CD4-positive, CD25-positive, alpha-beta regulatory T cell (primary cell): Measurements from ENCODE around the gene SSBP4. TPM values are rescaled to one million over a fixed set of nuclear protein-coding genes. Genes with fewer than 3 reads are reported as not detected.

ENCODE experiments used
- ATAC-seq, 2 donors: fragments of 150-1000 bp; cut with Tn5 transposase; one replicate each; pipeline ENCODE4 v1.10.0; 2021; ENCODE audit warnings: low read depth in 2 of 2, moderate number of reproducible peaks in 2 of 2, moderate library complexity in 1 of 2
- DNase-seq, 3 donors: peaks; one replicate each; pipeline versions ENCODE4 v3.0.0 to v3.0.0-alpha.2; 2012 to 2022; ENCODE audit warnings: mixed read lengths in 1 of 3
- H3K27ac ChIP-seq: one replicate; pipeline ENCODE4 v1.7.0; 2013; ENCODE audit warnings: mild to moderate bottlenecking, low read length; ENCODE audit not compliant: insufficient read depth, poor library complexity, severe bottlenecking
- H3K27me3 ChIP-seq: one replicate; pipeline ENCODE4 v1.7.0; 2013; ENCODE audit warnings: low read length; ENCODE audit not compliant: control insufficient read depth, insufficient read depth
- H3K36me3 ChIP-seq: one replicate; pipeline ENCODE4 v1.7.0; 2013; ENCODE audit warnings: mild to moderate bottlenecking, low read length, moderate library complexity; ENCODE audit not compliant: control insufficient read depth, insufficient read depth
- H3K4me1 ChIP-seq: 2 replicates; pipeline ENCODE4 v1.7.0; 2013; ENCODE audit warnings: mild to moderate bottlenecking, low read length; ENCODE audit not compliant: insufficient read depth, control insufficient read depth, poor library complexity, severe bottlenecking
- H3K4me3 ChIP-seq: one replicate; pipeline ENCODE4 v1.7.0; 2013; ENCODE audit warnings: low read depth, mild to moderate bottlenecking, low read length, moderate library complexity
- H3K9me3 ChIP-seq, 2 experiments: 1 replicate in 1 of 2; 2 replicates in 1 of 2; pipeline ENCODE4 v1.7.0; 2013; ENCODE audit warnings: low read length in 2 of 2, mild to moderate bottlenecking in 1 of 2, moderate library complexity in 1 of 2; ENCODE audit not compliant: control insufficient read depth in 2 of 2
- H3K27ac Mint-ChIP-seq, 3 donors: one replicate each; pipeline ENCODE4 v1.8.0; 2020 to 2022; ENCODE audit warnings: mild to moderate bottlenecking in 3 of 3, mixed read lengths in 3 of 3, moderate library complexity in 2 of 3
- H3K27me3 Mint-ChIP-seq: one replicate; pipeline ENCODE4 v1.8.0; 2022; ENCODE audit warnings: mild to moderate bottlenecking, mixed read lengths
- H3K36me3 Mint-ChIP-seq: one replicate; pipeline ENCODE4 v1.8.0; 2020; ENCODE audit warnings: mixed read lengths
- H3K4me1 Mint-ChIP-seq, 4 donors: one replicate each; pipeline ENCODE4 v1.8.0; 2020 to 2022; ENCODE audit warnings: mixed read lengths in 4 of 4, mild to moderate bottlenecking in 1 of 4
- H3K4me3 Mint-ChIP-seq, 4 donors: one replicate each; pipeline ENCODE4 v1.8.0; 2020 to 2022; ENCODE audit warnings: mild to moderate bottlenecking in 4 of 4, mixed read lengths in 4 of 4, moderate library complexity in 3 of 4
- H3K9me3 Mint-ChIP-seq, 7 donors: one replicate each; pipeline ENCODE4 v1.8.0; 2020 to 2022; ENCODE audit warnings: mixed read lengths in 7 of 7, mild to moderate bottlenecking in 3 of 7, moderate library complexity in 2 of 7
- polyA plus RNA-seq, 4 donors: library from polyadenylated mRNA; unstranded; fragments of 300-500 nt; fragmentation: Illumina TruSeq; gene quantifications; one replicate each; pipeline ENCODE4 v1.2.3, GENCODE V29; 2021
- total RNA-seq: library from RNA; stranded (reverse); gene quantifications from one replicate; pipeline ENCODE4 v1.2.3, GENCODE V29; 2022

The SSBP4 gene
- total and polyA plus RNA-seq, 5 donors from 2014 or later, result 47.3 to 97.9 (median 82.3) TPM

DNA sequence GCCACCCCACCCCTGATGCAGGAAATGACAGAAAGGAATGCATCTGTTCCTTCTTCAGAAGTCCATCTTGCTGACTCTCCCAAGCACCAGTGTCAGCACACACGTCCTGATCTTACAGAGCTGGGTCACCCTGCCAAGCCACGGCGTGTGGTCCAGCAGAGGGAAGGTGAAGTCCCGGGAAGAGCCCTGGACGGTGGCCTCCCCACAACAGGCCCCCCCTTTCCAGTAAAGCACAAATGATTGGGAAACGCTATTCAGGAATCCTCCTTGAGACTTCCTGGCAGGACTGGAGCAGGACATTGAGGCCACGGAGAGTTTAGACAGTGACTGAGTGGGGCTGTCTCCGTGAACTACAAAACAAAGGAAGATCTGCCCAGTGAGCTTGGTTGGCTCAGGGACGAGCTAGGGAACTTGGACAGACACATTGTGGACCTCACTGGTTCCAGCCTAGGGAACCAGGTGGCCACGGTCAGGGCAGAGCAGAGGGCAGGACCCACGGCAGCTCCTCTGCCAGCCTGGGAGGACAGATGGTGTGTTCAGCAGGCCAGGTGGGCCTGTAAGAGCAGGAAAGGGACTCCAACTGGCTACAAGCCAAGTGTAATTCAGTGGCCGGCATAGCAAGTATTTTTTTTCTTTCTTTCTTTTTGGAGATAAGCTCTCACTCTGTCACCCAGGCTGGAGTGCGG, 61.0 kb downstream of the SSBP4 start:
- DNase-seq, result no peak
- Mint-ChIP-seq H3K27ac (peak overlapping the region; percentile 5 to 94 (median 81)), H3K4me1 (peaks cover 5 to 82% (median 52%) of the 10 kb centered on the region in 4 donors), H3K27me3 (no peaks in the 10 kb centered on the region), H3K9me3 (peaks cover 0 to 1% (median 0%) of the 10 kb centered on the region in 7 donors), H3K36me3 (peaks cover 8% of the 10 kb centered on the region), H3K4me3 (peak overlapping the region in 2 of 4 donors; percentile 29 to 71)
- Histone ChIP-seq H3K4me3 (no peak overlapping the region), H3K27ac (no peak overlapping the region), H3K36me3 (no peaks in the 10 kb centered on the region), H3K27me3 (no peaks in the 10 kb centered on the region), H3K9me3 (no peaks in the 10 kb centered on the region), H3K4me1 (peaks cover 49% of the 10 kb centered on the region)
- no peak for ATAC-seq

DNA sequence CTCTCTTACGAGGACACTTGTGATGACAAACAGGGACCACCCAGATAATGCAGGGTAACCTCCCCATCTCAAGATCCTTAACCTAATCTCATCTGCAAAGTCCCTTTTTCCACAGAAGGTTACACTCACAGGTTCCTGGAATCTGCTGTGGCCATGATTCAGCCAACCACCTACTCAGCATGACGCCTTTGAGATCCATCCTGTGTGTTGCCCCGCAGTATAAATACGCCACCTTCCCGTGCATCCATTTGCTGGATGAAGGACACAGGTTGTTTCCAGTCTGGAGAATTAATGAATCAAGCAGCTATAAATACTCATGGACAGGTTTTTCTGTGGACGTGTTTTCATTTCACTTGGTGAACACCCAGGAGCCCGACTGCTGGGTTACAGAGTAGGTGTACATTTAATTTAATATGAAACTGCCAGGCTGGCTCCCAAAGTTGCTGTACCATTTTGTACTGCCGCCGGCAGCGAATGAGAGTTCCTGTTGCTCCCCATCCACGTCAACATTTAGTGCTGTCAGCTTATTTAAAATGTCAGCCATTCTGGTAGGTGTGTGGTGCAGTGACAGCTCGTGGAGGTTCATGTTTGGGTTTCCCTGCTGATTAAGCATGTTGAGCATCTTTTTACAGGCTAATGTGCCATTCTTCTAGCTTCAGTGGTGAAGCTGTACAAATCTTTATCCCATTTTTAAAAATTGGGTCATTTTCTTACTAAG, 62.5 kb downstream of the SSBP4 start:
- Histone ChIP-seq H3K9me3 (no peaks in the 10 kb centered on the region), H3K27me3 (no peaks in the 10 kb centered on the region), H3K27ac (no peak overlapping the region), H3K4me1 (peaks cover 43% of the 10 kb centered on the region), H3K4me3 (no peak overlapping the region), H3K36me3 (no peaks in the 10 kb centered on the region)
- Mint-ChIP-seq H3K4me3 (no peak overlapping the region), H3K9me3 (peaks cover 0 to 1% (median 0%) of the 10 kb centered on the region in 7 donors), H3K36me3 (peaks cover 7% of the 10 kb centered on the region), H3K27ac (no peak overlapping the region), H3K27me3 (no peaks in the 10 kb centered on the region), H3K4me1 (peaks cover 0 to 78% (median 47%) of the 10 kb centered on the region in 4 donors)
- no peak for DNase-seq
- no peak for ATAC-seq

DNA sequence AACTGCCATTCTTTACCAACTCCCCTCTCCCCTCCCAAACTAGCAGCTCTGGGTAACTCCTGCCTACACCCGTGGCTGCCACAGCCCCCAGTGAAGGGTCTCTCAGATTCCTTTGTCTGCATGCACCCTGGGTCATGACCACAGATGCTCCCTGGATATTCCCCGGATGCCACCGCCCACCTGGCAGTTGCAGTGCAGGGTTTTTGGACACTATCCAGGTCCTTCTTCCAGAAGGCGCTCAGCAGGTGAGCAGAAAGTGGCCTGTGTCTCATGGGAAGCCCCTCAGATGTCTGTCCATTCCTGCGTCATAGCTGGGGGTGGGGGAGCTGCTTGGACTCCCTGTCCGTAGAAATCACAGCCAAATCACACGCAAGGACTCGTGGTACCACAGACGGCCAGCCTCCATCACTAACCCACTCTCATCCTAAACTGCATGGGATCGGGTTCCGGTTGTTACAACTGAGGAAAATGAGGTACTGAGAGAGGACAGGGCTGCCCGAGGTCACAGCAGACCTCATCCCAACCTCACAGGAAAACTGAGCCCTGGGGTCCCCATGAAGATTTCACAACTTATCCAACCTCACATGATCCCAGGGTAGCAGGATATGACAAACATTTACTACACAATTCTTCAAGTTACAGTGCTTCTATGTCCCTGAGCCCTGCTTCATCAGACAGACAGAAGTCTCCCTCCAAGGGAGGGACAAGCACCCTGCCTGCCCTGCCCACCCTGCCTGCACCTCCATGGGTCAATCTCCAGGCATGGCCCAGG, 64.1 kb downstream of the SSBP4 start:
- Mint-ChIP-seq H3K27me3 (no peaks in the 10 kb centered on the region), H3K27ac (peak overlapping the region in 1 of 3 donors; percentile 26), H3K9me3 (peaks cover 0 to 1% (median 0%) of the 10 kb centered on the region in 7 donors), H3K4me3 (no peak overlapping the region), H3K4me1 (peaks cover 0 to 75% (median 44%) of the 10 kb centered on the region in 4 donors), H3K36me3 (no peaks in the 10 kb centered on the region)
- Histone ChIP-seq H3K9me3 (no peaks in the 10 kb centered on the region), H3K27me3 (no peaks in the 10 kb centered on the region), H3K4me1 (peaks cover 35% of the 10 kb centered on the region), H3K27ac (no peak overlapping the region), H3K4me3 (no peak overlapping the region), H3K36me3 (no peaks in the 10 kb centered on the region)
- ATAC-seq (no peak), DNase-seq (no peak)

Other genes with a start within 250 kb of the SSBP4 start
- 2.3 TPM for gene IFI30, start 245.6 kb upstream of the SSBP4 start, total RNA-seq
- 10 to 100 TPM in 2 of 4 donors, 1 to 10 TPM in 2; 7.1 to 17.8 (median 9.7) TPM for gene IFI30, start 245.6 kb upstream of the SSBP4 start, polyA plus RNA-seq
- 5.5 TPM for gene MPV17L2, start 226.2 kb upstream of the SSBP4 start, total RNA-seq
- 10 to 100 TPM; 11.3 to 20.8 (median 13.9) TPM for gene MPV17L2, start 226.2 kb upstream of the SSBP4 start, polyA plus RNA-seq
- gene RAB3A, start 215.4 kb upstream of the SSBP4 start, total RNA-seq, result 5.1 TPM
- gene RAB3A, start 215.4 kb upstream of the SSBP4 start, polyA plus RNA-seq, result 1 to 10 TPM in 2 of 4 donors, under 1 TPM in 2; 0.87 to 1.6 (median 1.2) TPM
- gene PDE4C, start 193.0 kb upstream of the SSBP4 start, total RNA-seq, result not detected
- gene PDE4C, start 193.0 kb upstream of the SSBP4 start, polyA plus RNA-seq, result not detected
- 26.5 TPM for gene IQCN, start 144.9 kb upstream of the SSBP4 start, total RNA-seq
- under 1 TPM in 3 of 4 donors, not detected in 1; 0.03 to 0.28 (median 0.16) TPM for gene IQCN, start 144.9 kb upstream of the SSBP4 start, polyA plus RNA-seq
- gene JUND, start 137.8 kb upstream of the SSBP4 start, total RNA-seq, result 1,564 TPM
- 10 to 100 TPM; 30.7 to 85.9 (median 58.8) TPM for gene JUND, start 137.8 kb upstream of the SSBP4 start, polyA plus RNA-seq
- gene LSM4, start 96.3 kb upstream of the SSBP4 start, total RNA-seq, result 45.6 TPM
- gene LSM4, start 96.3 kb upstream of the SSBP4 start, polyA plus RNA-seq, result 100 to 1,000 TPM; 101 to 118 (median 116) TPM
- 39.4 TPM for gene PGPEP1, start 78.8 kb upstream of the SSBP4 start, total RNA-seq
- 1 to 10 TPM; 6.7 to 8.7 (median 8.2) TPM for gene PGPEP1, start 78.8 kb upstream of the SSBP4 start, polyA plus RNA-seq
- gene GDF15, start 33.2 kb upstream of the SSBP4 start, total RNA-seq, result not detected
- gene GDF15, start 33.2 kb upstream of the SSBP4 start, polyA plus RNA-seq, result not detected
- not detected for gene LRRC25, start 21.8 kb upstream of the SSBP4 start, total RNA-seq
- gene LRRC25, start 21.8 kb upstream of the SSBP4 start, polyA plus RNA-seq, result under 1 TPM in 3 of 4 donors, not detected in 1; 0.09 to 0.79 (median 0.25) TPM
- gene ISYNA1, start 18.7 kb downstream of the SSBP4 start, total RNA-seq, result 26.2 TPM
- 10 to 100 TPM; 11.3 to 26.0 (median 21.4) TPM for gene ISYNA1, start 18.7 kb downstream of the SSBP4 start, polyA plus RNA-seq
- 53.6 TPM for gene ELL, start 102.7 kb downstream of the SSBP4 start, total RNA-seq
- 10 to 100 TPM in 1 of 4 donors, 1 to 10 TPM in 3; 7.7 to 11.8 (median 9.7) TPM for gene ELL, start 102.7 kb downstream of the SSBP4 start, polyA plus RNA-seq
- 186 TPM for gene FKBP8, start 124.2 kb downstream of the SSBP4 start, total RNA-seq
- gene FKBP8, start 124.2 kb downstream of the SSBP4 start, polyA plus RNA-seq, result 100 to 1,000 TPM; 106 to 118 (median 117) TPM
- gene KXD1, start 138.5 kb downstream of the SSBP4 start, total RNA-seq, result 90.6 TPM
- gene KXD1, start 138.5 kb downstream of the SSBP4 start, polyA plus RNA-seq, result 10 to 100 TPM; 65.3 to 99.1 (median 89.9) TPM
- 1,556 TPM for gene UBA52, start 152.5 kb downstream of the SSBP4 start, total RNA-seq
- gene UBA52, start 152.5 kb downstream of the SSBP4 start, polyA plus RNA-seq, result 1,000 to 10,000 TPM; 1,213 to 1,759 (median 1,573) TPM
- gene REX1BD, start 169.4 kb downstream of the SSBP4 start, total RNA-seq, result 87.4 TPM
- gene REX1BD, start 169.4 kb downstream of the SSBP4 start, polyA plus RNA-seq, result 100 to 1,000 TPM; 139 to 163 (median 148) TPM
- not detected for gene CRLF1, start 187.4 kb downstream of the SSBP4 start, total RNA-seq
- 1 to 10 TPM in 1 of 4 donors, under 1 TPM in 1, not detected in 2; 0.31 to 1.1 TPM for gene CRLF1, start 187.4 kb downstream of the SSBP4 start, polyA plus RNA-seq
- gene TMEM59L, start 193.5 kb downstream of the SSBP4 start, total RNA-seq, result not detected
- not detected for gene TMEM59L, start 193.5 kb downstream of the SSBP4 start, polyA plus RNA-seq
- gene KLHL26, start 217.6 kb downstream of the SSBP4 start, total RNA-seq, result 16.7 TPM
- 1 to 10 TPM; 1.8 to 4.0 (median 2.6) TPM for gene KLHL26, start 217.6 kb downstream of the SSBP4 start, polyA plus RNA-seq